ENCODE data around the gene GRHL3.

DNA sequence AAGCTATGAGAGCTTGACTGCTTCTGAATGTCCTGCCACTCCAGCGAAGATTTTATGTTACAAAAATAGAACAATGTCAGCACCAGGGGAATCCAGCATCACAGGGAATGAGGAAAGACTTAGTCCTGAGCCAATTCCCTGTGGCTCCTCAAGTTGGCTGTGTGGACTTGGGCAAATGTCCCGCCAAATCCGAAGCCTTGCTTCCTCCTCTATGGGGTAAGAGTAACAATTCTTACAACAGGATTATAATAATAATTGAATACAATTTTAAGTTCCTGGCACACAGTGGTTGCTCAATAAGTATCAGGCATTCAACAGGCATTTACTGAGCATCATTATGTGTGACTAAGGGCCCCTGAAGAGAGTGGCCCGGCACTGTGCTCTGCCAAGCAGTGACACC lies 50.0 kb downstream of the GRHL3 start:
- TF ChIP-seq, protein P1, sequence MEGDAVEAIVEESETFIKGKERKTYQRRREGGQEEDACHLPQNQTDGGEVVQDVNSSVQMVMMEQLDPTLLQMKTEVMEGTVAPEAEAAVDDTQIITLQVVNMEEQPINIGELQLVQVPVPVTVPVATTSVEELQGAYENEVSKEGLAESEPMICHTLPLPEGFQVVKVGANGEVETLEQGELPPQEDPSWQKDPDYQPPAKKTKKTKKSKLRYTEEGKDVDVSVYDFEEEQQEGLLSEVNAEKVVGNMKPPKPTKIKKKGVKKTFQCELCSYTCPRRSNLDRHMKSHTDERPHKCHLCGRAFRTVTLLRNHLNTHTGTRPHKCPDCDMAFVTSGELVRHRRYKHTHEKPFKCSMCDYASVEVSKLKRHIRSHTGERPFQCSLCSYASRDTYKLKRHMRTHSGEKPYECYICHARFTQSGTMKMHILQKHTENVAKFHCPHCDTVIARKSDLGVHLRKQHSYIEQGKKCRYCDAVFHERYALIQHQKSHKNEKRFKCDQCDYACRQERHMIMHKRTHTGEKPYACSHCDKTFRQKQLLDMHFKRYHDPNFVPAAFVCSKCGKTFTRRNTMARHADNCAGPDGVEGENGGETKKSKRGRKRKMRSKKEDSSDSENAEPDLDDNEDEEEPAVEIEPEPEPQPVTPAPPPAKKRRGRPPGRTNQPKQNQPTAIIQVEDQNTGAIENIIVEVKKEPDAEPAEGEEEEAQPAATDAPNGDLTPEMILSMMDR (IDR thresholded peaks at IDR 0.05) = no peak
- TF ChIP-seq, protein P2, sequence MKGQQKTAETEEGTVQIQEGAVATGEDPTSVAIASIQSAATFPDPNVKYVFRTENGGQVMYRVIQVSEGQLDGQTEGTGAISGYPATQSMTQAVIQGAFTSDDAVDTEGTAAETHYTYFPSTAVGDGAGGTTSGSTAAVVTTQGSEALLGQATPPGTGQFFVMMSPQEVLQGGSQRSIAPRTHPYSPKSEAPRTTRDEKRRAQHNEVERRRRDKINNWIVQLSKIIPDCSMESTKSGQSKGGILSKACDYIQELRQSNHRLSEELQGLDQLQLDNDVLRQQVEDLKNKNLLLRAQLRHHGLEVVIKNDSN (CRISPR knock-in tag; IDR thresholded peaks at IDR 0.05) = no peak
- no peak for TF ChIP-seq JUN (CRISPR knock-in tag; IDR thresholded peaks at IDR 0.05)
- TF ChIP-seq, protein P3, sequence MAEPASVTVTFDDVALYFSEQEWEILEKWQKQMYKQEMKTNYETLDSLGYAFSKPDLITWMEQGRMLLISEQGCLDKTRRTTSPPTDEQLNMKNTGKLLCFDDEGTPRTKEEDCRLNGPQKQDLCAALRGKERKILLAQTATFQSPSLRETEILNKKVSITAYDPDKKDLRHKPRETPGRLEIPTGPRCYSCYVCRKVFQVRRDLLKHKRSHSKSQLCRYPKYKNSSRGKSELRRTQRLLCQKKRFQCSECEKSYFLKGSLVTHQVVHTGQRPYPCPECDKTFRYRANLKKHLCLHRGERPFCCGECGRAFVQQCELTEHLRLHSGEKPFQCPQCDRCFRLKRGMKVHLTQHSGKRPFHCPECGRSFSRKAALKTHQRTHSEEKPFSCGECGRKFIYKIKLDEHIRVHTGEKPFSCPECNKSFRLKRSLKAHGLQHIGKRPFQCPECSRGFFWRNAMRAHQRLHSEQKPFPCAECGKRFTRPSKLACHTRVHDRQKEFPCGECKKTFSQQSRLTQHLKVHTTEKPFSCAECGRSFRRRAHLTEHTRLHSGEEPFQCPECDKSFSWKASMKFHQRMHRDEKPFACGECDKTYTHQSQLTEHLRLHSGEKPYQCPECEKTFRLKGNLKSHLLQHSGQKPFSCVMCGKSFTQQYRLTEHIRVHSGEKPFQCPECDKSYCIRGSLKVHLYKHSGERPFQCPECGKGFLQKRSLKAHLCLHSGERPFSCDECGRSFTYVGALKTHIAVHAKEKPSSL (CRISPR knock-in tag; conservative IDR thresholded peaks at IDR 0.05) = no peak
- TF ChIP-seq TCF7 (CRISPR knock-in tag; IDR thresholded peaks at IDR 0.05; ENCODE audit: low read depth) = no peak
- TF ChIP-seq TP53 (CRISPR knock-in tag; IDR thresholded peaks at IDR 0.05) = no peak
- TF ChIP-seq, protein P4, sequence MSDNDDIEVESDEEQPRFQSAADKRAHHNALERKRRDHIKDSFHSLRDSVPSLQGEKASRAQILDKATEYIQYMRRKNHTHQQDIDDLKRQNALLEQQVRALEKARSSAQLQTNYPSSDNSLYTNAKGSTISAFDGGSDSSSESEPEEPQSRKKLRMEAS (CRISPR knock-in tag; IDR thresholded peaks at IDR 0.05) = no peak
- TF ChIP-seq NR1H2 (CRISPR knock-in tag; IDR thresholded peaks at IDR 0.05) = no peak
- TF ChIP-seq, protein P5, sequence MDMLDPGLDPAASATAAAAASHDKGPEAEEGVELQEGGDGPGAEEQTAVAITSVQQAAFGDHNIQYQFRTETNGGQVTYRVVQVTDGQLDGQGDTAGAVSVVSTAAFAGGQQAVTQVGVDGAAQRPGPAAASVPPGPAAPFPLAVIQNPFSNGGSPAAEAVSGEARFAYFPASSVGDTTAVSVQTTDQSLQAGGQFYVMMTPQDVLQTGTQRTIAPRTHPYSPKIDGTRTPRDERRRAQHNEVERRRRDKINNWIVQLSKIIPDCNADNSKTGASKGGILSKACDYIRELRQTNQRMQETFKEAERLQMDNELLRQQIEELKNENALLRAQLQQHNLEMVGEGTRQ (CRISPR knock-in tag; IDR thresholded peaks at IDR 0.05) = no peak
- TF ChIP-seq RELA (CRISPR knock-in tag; IDR thresholded peaks at IDR 0.05; ENCODE audit: borderline replicate concordance) = no peak
- TF ChIP-seq NFYB (CRISPR knock-in tag; conservative IDR thresholded peaks at IDR 0.05; ENCODE audit: low read depth) = no peak
- TF ChIP-seq, protein P6, sequence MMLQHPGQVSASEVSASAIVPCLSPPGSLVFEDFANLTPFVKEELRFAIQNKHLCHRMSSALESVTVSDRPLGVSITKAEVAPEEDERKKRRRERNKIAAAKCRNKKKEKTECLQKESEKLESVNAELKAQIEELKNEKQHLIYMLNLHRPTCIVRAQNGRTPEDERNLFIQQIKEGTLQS (CRISPR knock-in tag; conservative IDR thresholded peaks at IDR 0.05) = no peak
